Middle frontal gyrus (tissue), 1 donor: ENCODE results near the gene LARGE1.

ENCODE experiments used
- DNase-seq: peaks from one replicate; pipeline ENCODE4 v3.0.0-alpha.2; 2015; ENCODE audit warnings: low spot score; ENCODE audit errors: extremely low spot score

LARGE1 gene

DNA sequence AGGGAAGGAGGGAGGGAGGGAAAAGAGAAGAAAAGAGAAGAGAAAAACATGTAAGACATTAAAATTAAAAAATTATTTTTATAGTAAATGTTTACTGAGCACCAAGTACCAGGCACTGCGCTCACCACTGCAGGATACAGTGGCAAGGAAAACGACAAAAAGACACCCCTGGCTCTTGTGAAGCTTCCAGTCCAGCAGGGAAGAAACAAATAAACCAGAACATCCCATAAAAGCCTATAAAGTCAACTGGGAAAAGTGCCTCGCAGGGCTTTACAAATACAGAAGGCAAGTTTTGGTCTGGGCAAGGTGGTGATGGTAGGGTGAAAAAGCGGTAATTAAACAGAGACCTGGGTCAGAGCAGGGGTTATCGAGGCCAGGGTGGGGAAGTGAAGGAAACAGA, 33.6 kb downstream of the LARGE1 start:
- no peak for DNase-seq

DNA sequence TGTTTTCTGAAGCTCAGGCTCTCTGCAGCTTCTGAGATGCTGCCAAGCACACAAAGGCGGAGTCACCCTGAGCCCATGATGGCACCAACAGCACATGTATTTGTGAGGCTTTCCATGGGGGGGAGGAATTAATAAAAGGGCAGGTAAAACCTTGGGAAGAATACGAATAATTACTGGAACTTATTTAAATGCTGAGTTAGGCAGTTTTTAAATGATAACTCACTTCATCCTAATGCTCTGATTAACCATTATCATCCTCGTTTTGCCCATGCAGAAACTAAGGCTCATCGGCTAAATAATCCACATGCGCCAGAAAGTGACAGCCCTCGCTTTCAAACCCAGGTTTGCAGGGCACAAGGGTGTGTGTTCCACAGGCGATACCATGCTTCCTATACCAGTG, 35.4 kb downstream of the LARGE1 start:
- DNase-seq: no peak

DNA sequence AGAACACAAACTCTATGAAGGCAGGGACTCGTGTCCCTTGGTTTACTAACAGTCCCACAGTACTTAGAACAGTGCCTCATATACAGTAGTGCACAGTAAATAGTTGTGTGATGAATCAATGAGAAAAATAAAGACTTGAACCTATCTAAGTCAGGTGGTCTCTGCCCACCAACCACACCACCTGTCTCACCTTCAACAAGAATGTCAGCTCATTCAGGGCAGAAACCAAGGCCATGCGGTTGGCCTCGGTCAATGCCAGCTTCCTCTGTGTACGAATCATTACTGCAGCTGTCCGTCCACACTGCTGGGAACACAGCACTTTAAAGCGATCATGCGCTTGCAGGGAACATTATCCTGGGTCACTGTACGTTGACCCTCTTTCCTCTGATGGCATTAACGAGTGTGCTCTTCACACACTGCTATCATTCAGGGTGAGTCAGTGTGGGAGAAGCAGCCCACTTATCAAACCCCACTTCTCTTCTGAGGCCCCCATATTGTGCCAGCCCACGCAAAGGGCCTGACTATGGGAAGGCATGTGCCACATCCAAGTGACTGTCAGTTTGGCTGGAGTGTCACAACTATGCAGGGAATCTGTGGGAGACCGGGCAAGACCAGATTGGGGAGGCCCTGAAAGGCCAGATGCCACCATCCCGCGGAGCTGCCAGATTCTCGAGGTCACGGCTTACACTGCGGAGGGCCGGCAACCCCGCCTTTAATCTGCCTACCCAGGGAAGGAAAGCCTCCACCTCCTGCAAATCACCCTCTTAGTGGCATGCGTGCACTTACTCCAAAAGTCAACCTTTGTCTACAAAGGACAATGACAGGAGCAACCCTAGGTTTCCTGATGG, 36.1 kb downstream of the LARGE1 start:
- no peak for DNase-seq

DNA sequence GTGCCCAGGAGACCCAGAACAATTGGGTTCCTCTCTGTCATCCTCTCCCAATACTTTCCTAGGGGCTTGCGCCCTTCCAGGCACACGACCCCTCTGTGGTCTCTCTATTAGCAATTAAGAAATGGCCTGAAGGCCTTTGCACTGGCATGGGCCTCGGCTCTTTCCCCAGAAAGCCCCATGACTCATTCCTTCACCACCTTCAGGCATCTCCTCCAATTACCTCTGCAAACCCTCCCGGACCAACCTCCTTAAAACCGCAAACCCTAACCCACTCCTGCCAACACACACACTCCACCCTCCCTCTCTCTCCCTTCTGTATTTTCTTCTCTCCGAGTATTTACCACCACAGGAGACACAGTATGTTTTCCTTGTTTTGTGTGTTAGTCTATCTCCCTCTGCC, 36.7 kb downstream of the LARGE1 start:
- no peak for DNase-seq

DNA sequence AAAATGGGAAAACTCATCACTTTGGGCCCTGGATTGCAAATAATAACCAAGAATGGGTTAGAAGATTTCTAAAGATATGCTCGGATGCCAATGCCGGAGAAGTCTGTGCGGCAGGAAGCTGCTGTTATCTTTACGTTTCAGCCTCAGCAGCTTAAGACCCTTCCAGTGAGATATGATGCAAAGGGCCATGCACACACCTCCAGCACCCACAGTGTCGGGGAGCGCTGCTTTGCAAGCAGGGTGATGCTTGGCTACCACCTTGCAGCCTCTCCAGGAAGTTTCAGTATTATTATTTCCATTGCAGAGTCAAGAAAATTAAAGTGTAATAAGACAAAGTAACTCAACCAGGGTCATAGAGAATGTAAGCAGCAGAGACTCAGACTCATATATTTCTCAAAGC, 37.3 kb downstream of the LARGE1 start:
- DNase-seq: no peak

DNA sequence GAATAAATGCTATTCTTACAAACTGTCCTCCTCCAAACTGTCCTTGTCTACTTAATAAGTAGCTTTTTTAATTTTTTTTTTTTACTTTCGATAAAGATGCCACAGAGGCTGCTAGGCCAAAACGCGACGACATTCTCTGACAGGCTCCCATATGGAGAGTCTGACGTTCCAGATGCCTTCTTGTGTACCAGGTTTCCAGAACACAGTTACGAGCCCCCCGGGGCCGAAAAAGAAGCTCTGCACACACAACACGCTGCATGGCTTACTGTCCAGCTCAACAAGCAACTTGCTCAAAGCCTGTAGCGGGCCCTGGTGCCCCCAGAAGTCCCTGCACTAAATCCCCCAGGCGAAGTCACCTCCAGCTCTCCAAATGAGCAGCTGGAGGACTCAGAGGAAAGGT, 39.3 kb downstream of the LARGE1 start:
- DNase-seq: no peak

DNA sequence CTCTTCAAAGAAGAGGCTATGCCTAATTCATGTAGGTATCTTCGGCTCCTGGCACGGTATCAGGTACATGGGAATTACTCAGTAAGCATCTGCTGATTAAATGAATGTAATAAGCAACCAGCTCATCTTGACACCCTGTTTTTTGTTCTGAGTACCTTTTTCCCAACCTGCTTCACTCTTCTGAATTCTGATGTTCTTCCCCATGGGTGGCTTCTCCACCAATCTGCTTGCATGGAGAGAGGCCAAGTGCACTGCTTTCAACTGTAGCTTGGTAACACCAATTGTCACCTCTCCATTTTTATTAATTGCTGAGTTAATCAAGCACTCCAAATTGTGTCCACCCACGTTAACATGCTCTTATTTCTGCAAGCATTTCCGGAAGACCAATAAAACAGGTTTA, 40.5 kb downstream of the LARGE1 start:
- no peak for DNase-seq

DNA sequence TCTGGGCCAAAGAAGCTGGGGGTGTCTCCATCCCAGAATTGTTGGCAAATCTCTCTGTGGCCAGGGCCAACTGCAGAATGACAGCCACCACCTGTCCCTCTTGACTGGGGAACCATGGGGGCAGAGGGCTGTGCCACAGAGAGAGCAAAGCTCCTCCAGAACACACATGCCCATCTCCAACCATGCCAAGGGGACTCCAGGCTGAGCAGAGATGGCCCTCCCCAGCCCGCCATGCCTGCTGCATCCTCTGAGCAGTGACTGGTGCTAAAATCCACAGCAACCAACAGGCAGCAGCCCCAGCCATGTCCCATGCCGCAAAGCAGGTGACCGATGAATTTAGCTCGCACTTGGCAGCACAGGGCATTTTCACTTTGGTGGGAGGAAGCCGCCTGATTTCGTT, 45.0 kb downstream of the LARGE1 start:
- no peak for DNase-seq

DNA sequence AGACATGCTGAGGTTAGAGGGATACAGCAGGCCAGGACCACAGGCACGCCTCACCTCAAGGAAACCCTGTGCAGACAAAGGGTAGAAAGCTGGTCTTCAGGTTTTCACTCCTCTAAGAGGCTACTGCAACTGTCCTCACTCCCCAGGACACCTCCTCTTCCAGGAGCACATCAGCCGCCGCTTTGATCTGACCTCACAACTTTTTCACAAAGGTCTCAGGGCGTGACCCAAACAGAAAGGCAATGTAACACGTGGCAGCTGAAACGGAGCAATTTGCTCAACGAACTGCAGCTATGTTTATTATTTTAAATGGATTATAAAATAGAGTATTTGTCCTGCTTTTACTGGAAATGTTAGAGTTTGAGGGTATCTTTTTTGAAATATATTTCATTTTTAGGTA, 46.1 kb downstream of the LARGE1 start:
- no peak for DNase-seq

DNA sequence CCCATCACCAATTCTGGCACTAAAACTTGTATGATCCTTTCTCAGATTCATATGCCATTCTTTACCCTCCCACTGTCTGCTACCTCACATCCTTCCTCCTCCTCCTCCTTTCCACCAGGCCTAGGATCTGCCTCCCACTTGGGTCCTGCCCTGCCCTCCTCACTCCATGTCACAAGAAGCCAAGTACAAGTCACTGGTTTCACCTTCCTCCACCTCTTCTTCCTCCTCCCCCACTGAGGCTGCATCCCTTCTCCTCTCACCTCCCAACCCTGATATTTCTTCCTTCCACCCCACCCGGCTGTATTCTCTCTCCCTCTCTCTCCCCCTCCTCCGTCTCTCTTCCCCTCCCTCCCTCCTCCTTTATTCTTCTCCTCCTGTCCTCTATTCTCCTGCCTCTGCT, 46.6 kb downstream of the LARGE1 start:
- DNase-seq: no peak

DNA sequence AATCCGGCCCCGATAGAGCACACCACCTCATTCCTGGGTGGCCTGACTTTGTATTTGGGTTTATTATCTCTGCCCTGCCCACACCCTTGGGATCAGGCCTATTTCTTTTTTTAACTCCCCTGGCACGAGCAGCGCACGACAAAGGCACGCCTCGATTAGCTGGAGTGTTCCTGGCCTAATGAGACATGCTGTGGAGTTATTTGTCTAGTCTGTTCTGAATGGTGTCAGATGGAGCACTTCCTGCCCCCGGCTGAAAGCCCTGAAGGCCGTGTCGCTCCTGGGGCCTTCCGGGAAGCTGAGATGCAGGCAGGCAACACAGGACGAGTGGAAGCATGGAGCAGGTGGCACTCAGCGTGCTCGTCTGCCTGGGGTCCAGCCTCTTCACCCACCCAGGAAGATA, 47.1 kb downstream of the LARGE1 start:
- no peak for DNase-seq

DNA sequence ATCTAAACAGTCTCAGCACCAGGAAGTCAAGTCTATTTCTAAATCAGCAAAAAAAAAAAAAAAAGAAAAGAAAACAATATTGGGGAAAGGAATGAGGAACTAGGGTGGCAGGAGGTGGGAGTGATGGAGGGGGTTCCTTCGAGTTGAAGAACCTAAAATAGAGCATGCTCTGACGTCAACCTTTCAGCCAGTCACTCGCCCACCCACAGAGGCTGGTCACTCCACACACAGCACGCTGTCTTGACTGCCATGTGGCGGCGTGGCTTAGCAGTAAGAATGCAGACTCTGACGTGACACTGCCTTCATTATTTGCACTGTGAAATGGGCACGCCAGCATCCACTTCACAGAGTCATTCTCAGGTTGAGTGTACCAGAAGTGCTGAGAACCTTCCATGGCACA, 48.3 kb downstream of the LARGE1 start:
- DNase-seq: no peak

DNA sequence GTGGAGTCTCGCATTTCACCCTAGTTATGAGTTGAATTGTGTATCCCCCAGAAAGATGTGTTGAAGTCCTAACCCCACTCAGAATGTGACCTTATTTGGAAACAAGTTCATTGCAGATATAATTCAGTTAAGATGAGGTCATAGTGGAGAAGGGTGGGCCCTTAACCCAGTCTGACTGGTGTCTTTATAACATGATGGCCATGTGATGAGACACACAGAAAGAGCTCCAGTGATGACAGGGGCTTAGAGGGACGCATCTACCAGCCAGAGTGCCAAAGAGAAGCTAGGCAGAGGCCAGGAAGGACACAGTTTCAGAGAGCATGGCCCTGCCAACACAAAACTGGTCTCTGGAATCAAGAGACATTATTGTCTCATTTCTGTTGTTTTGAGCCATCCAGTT, 50.3 kb downstream of the LARGE1 start:
- DNase-seq: no peak

DNA sequence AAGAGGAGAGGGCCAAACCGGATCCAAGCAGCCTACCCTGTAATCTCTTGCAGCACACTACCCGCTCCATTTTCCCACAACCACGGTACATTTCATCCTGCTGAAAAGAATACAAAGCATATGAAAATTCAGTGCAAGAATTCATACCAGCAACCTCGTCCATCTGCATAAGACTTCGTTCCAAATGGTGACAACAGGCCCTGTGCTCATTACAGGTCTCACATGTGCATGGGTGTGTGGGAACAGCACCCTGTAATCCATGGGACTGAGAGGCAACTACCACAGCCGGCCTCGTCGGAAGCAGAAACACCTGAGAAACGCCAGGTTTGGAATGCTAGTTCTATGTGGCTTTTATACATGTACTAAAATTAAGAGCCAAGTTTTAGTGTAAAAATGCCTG, 52.3 kb downstream of the LARGE1 start:
- no peak for DNase-seq

DNA sequence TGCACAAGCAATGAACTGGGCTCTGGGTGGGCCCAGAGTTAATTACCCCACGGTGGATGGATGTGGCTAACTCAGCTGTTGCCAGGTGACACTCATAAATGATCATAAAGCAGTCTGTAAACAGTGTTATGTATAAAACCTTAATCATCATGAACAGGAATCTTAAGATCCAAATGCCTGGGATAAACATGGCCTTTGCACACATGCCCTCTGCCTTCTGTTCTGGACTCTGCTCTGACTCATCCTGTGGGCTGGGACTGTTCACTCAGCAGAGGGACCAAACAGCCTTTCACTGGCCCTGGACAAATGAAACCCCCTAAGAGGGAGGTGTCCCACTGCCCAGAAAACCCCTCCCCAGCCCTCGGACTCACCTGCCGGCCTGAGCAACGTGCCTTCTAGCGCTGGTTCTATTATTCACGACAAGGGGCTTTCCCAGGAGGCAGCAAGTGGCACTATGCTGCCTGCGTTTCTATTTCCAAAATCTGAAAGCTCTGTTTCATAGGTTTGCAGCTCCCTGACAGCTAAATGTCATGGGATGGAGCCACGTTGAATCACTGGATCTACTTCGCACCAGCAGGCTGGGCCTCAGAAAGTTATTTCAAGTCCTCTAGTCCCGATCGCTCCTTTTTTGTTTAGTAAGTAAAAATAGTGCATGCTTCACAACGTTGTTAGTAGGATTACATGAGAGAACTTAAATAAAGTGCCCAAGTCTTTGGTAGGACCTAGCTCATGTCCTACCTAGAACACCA, 53.0 kb downstream of the LARGE1 start:
- no peak for DNase-seq

DNA sequence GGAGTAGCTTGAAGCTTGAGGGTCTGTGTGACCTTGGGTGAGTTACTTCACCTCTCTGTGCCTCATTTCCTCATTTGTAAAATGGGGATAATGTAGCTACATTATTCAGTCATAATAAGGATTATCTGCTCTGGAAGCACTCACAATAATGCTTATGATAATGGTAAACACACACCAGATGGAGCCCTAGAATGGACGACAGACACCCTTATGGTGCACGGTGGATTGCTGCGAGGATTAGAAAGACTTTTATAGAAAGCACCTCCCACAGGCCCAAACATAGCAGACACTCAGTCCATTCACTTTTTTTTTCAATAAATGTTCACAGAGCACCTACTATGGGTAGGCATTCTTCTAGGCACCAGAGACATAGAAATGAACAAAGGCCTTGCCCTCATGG, 53.8 kb downstream of the LARGE1 start:
- DNase-seq: no peak

DNA sequence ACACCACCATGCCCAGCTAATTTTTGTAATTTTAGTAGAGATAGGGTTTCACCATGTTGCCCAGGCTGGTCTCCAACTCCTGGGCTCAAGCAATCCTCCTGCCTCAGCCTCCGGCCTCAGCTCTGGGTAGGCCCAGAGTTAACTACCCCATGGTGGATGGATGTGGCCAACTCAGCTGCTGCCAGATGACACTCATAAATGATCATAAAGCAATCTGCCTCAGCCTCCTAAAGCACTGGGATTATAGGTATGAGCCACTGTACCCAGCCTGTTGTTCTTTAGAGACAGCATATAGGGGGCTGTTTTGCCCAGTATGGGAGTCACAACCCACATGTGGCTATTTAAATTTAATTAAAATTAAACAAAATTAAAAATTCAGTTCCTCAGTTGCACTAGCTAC, 54.3 kb downstream of the LARGE1 start:
- no peak for DNase-seq

DNA sequence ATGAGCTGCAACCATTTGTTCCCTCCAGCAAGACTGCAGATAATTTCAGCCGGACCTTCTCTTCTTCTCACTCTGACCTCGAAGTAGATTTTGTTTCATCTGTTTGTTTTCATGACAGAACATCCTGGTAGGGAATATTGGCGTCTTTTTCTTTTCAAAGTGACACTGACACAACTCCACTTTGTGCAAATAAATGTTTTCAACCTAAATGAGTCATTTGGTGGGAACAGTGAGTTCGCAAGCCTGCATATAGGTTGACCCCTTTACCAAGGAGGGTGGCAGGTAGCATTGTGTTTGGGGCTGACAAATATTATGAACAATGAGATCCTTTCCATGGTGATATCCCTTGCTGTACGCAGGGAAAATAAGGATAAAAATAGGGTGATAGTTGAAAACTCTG, 55.0 kb downstream of the LARGE1 start:
- DNase-seq: no peak

DNA sequence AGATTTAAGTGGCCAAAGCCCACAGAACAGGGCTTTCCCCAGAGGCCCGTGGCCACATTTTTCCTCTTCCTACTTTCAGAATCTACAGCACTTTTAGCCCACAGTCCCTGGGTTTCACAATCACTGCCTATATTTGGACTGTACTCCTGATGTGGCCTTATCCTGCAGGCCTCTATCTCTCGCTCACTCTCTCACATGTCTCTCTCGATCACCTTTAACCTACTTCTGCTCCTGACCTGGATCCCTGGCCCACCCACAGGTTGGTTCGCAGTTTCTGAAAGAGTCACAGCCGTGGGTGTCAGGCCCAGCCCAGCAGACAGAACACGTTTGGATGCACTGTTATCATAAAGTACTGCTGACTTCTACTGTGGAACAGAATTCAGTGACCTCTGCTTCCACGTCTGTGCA, 55.5 kb downstream of the LARGE1 start:
- DNase-seq: no peak

DNA sequence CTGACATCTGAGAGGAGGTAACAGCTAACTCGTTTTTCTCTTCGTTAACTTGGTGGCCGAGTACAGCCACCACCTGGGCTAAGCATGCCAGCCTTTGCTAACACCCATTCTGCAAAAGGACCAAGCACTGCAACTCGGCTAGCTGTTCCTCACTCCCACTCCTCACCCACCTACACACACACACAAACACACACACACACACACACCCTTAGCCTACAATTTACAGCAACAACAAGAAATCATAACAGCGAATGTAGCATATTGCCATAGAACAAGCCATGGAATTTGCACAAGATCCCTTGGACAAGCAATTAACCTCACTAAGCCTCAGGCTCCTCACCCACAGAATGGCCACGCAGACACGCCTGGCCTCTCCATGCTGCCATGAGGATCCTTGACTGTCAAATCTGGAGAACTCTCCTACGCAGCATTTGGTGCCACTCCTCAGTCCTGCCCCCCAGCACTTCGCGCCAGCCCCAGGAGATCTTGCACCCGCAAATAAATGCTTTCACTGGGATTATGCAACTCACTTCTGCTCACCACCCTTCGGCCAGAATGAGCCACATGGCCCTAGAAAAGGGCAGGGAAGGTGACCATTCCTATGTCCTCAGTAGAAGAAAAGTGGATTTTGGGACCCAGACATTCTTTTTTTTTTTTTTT, 58.9 kb downstream of the LARGE1 start:
- no peak for DNase-seq

DNA sequence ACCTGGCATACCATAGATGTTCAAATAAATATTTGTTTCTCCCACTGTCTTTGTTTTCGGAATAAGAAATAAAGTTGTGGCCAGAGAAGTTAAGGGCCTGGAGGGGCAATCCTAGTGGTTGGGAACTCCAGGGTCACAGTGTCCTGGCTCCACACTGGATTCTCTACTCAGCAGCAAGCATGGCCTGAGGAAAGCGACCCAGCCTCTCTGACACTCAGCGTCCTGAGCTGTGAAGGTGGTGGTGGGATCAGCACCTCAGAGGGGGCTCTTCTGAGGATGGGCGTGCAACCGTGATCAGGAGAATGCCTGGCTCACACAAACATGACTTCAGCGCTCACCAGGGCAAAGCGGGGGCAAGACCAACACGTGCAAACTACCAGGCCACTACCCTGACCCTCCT, 59.9 kb downstream of the LARGE1 start:
- no peak for DNase-seq

DNA sequence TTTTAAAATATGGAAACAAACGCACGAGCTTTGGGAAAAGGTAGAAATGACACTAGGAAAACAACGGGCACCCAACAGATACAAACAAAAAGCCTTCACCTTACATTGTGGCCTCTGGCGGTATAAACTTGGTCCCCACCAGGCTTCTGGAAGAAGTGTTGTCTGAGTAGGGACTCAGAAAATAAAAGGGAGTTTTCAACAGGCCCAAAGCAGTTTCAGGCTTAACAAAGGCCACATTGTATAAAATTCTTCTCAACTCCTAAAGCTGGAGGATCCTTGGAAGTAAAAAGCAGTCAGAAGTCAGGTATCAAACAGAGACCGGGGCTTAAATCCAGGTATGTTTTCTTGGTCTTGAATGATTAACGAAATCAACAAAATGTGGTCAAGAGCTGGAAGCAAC, 61.0 kb downstream of the LARGE1 start:
- no peak for DNase-seq
